PC-3 (cell line): Measurements from ENCODE around the gene SNAP47. TPM values are rescaled to one million over a fixed set of nuclear protein-coding genes. Genes with fewer than 3 reads are reported as not detected.

Source experiments
- ATAC-seq: fragments of 200-7000 bp; cut with Tn5 transposase; 2 replicates; pipeline ENCODE4 v1.9.1; 2020; ENCODE audit warnings: mild to moderate bottlenecking, moderate library complexity
- BruUV-seq: library from RNA; stranded (reverse); fragments of 400-500 nt; replicated peaks from 2 replicates; lab custom pipeline; 2021; lab: Mats Ljungman, UMichigan
- CTCF ChIA-PET: fragments of 300-600 bp; sonication (Branson Sonifier 250); formaldehyde crosslinking; loops from one replicate; lab custom pipeline; 2022; ENCODE audit warnings: antibody characterized with exemption; lab: Charles Lee
- POLR2A ChIA-PET: fragments of 300-600 bp; sonication (Branson Sonifier 250); formaldehyde crosslinking; loops from one replicate; lab custom pipeline; 2022; ENCODE audit warnings: antibody characterized with exemption; ENCODE audit not compliant: unreplicated experiment; lab: Charles Lee
- DNase-seq: peaks from one replicate; pipeline ENCODE4 v3.0.0-alpha.2; 2015
- H2AFZ ChIP-seq: fragments of 300-600 bp; sonication (generic); 2 replicates; pipeline ENCODE4 v1.6.0; 2016; ENCODE audit warnings: antibody characterized with exemption, low read length
- H3F3A ChIP-seq: fragments of 300-600 bp; sonication (generic); one replicate; pipeline ENCODE4 v1.6.0; 2017; ENCODE audit warnings: antibody characterized with exemption, low read length, control low read depth, mild to moderate bottlenecking; ENCODE audit not compliant: unreplicated experiment
- H3K27ac ChIP-seq: fragments of 300-600 bp; sonication (generic); 2 replicates; pipeline ENCODE4 v1.5.1; 2016; ENCODE audit warnings: mild to moderate bottlenecking, low read length
- H3K27me3 ChIP-seq: fragments of 300-600 bp; sonication (generic); 2 replicates; pipeline ENCODE4 v1.6.1; 2016; ENCODE audit warnings: low read length, mixed read lengths
- H3K36me3 ChIP-seq: fragments of 300-600 bp; sonication (generic); 2 replicates; pipeline ENCODE4 v1.6.1; 2016; ENCODE audit warnings: low read depth, mixed run types, low read length, mixed read lengths
- H3K4me1 ChIP-seq: fragments of 300-600 bp; sonication (generic); 2 replicates; pipeline ENCODE4 v1.5.1; 2016; ENCODE audit warnings: low read length; ENCODE audit not compliant: insufficient read depth
- H3K4me2 ChIP-seq: fragments of 300-600 bp; sonication (generic); 2 replicates; pipeline ENCODE4 v1.6.0; 2016; ENCODE audit warnings: low read length
- H3K4me3 ChIP-seq: fragments of 300-600 bp; sonication (generic); 2 replicates; pipeline ENCODE4 v1.5.1; 2016; ENCODE audit warnings: mild to moderate bottlenecking, low read length, mixed read lengths
- H3K79me2 ChIP-seq: fragments of 300-600 bp; sonication (generic); 2 replicates; pipeline ENCODE4 v1.6.1; 2017; ENCODE audit warnings: low read length, mixed read lengths
- H3K9ac ChIP-seq: fragments of 300-600 bp; sonication (generic); 2 replicates; pipeline ENCODE4 v1.6.0; 2016; ENCODE audit warnings: mild to moderate bottlenecking, low read length
- H3K9me2 ChIP-seq: fragments of 300-600 bp; sonication (generic); replicated peaks from 2 replicates; pipeline ENCODE4 v1.6.1; 2016; ENCODE audit warnings: mixed run types, low read length, mixed read lengths
- H3K9me3 ChIP-seq: fragments of 300-600 bp; sonication (generic); 2 replicates; pipeline ENCODE4 v1.6.1; 2016; ENCODE audit warnings: low read length, mixed read lengths
- H4K20me1 ChIP-seq: fragments of 300-600 bp; sonication (generic); 2 replicates; pipeline ENCODE4 v1.6.1; 2016; ENCODE audit warnings: low read length, mixed read lengths
- CTCF ChIP-seq: fragments of 300-600 bp; sonication (generic); conservative IDR thresholded peaks from 2 replicates; pipeline ENCODE4 v1.5.1; 2017; ENCODE audit warnings: antibody characterized with exemption, low read depth, mild to moderate bottlenecking, low read length
- EZH2 ChIP-seq: fragments of 300-600 bp; sonication (generic); IDR thresholded peaks from one replicate; pipeline ENCODE4 v1.6.1; 2017; ENCODE audit warnings: antibody characterized with exemption, mild to moderate bottlenecking, low read length; ENCODE audit not compliant: unreplicated experiment
- EZH2phosphoT487 ChIP-seq: fragments of 300-600 bp; sonication (generic); IDR thresholded peaks from 2 replicates; pipeline ENCODE4 v1.6.1; 2018; ENCODE audit warnings: mild to moderate bottlenecking, antibody characterized with exemption, low read length, borderline replicate concordance
- intact Hi-C: fragments of 100-400 bp; cut with micrococcal nuclease; formaldehyde crosslinking; loops from 2 replicates; pipeline ENCODE4 v1.9.0; 2023
- total RNA-seq: library from RNA; depleted of rRNA; stranded (reverse); fragments of >200 nt; gene quantifications from 2 replicates; pipeline ENCODE4 v1.2.3, GENCODE V29; 2014

The SNAP47 gene
- total RNA-seq, 1 experiment from 2014 or later, result 123 TPM

- Histone ChIP-seq H3K9ac (no peak within 1 kb of the TSS), H3K79me2 (no peaks in the 10 kb centered on the region), H3K27ac (no peak within 1 kb of the TSS), H2AFZ (no peak within 1 kb of the TSS), H3K4me3 (no peak within 1 kb of the TSS), H3F3A (no peaks in the 10 kb centered on the region), H4K20me1 (no peaks in the 10 kb centered on the region), H3K4me1 (no peaks in the 10 kb centered on the region), H3K9me2 (no peaks in the 10 kb centered on the region), H3K36me3 (no peaks in the 10 kb centered on the region), H3K4me2 (no peak within 1 kb of the TSS), H3K27me3 (no peaks in the 10 kb centered on the region), H3K9me3 (peaks cover 20% of the 10 kb centered on the region)
- POLR2A ChIA-PET, result interaction anchor here (0.6 kb wide), 1 partner anchor 244 kb away, joined by 4 read pairs; no protein-coding TSS in a partner anchor
- intact Hi-C loops, result no loop called here
- DNase-seq, result no peak
- no peak for ATAC-seq
- no TSS peak for BruUV-seq
- CTCF ChIA-PET, result interaction anchor here (0.7 kb wide), 1 partner anchor 9 kb away, joined by 3 read pairs; no protein-coding TSS in a partner anchor
- TF ChIP-seq EZH2phosphoT487 (no peak), CTCF (peak; percentile 36; the same call in 1 of the 2 replicates)
These were observed 80.5 kb downstream of the SNAP47 start, which contains the start of gene PRSS38 for GRCh38 chr1:227815468-227816409. Gene PRSS38, plus strand, starts transcription at chr1:227815675. Its CDS starts 42 bp downstream, at chr1:227815717.

GRCh38 chr1:227816750-227817446, 81.7 kb downstream of the SNAP47 start:
- intact Hi-C loops, result no loop called here
- POLR2A ChIA-PET, result interaction anchor here (0.6 kb wide), 1 partner anchor 170 kb away, joined by 4 read pairs; no protein-coding TSS in a partner anchor

More at GRCh38 chr1:227816750-227817446, 81.7 kb downstream of the SNAP47 start:
- DNase-seq (no peak), ATAC-seq (no peak)
- H3K9me2 ChIP-seq, result no peaks in the 10 kb centered on the region
- H3K4me1 ChIP-seq, result no peaks in the 10 kb centered on the region
- TF ChIP-seq EZH2 (no peak), CTCF (no peak), EZH2phosphoT487 (no peak)
- no peak overlapping the region for H2AFZ ChIP-seq
- no peaks in the 10 kb centered on the region for H3K27me3 ChIP-seq
- H3K27ac ChIP-seq, result no peak overlapping the region
- no TSS peak for BruUV-seq
- H3K9ac ChIP-seq, result no peak overlapping the region
- H3K9me3 ChIP-seq, result peaks cover 15% of the 10 kb centered on the region
- no peaks in the 10 kb centered on the region for H3K36me3 ChIP-seq
- H4K20me1 ChIP-seq, result no peaks in the 10 kb centered on the region
- no peaks in the 10 kb centered on the region for H3F3A ChIP-seq
- no peak overlapping the region for H3K4me2 ChIP-seq
- CTCF ChIA-PET, result no interaction called here
- H3K4me3 ChIP-seq, result no peak overlapping the region
- H3K79me2 ChIP-seq, result no peaks in the 10 kb centered on the region
